ENCODE measurements around the gene INPP4A. TPM values are rescaled to one million over a fixed set of nuclear protein-coding genes. Genes with fewer than 3 reads are reported as not detected.
A peak's percentile ranks its signal among the peaks of the same experiment; 100 is the strongest.

Gene INPP4A
- total and polyA plus RNA-seq, 8 donors = 1.5 to 65.3 (median 12.2) TPM

- TF ChIP-seq POLR2AphosphoS5 (IDR thresholded peaks at IDR 0.05) (no peak), CTCF (IDR thresholded peaks at IDR 0.05) (peak in 1 of 7 experiments; percentile 3), EP300 (IDR thresholded peaks at IDR 0.05) (no peak), POLR2A (IDR thresholded peaks at IDR 0.05) (no peak)
- peak overlapping the region in 2 of 5 donors; percentile 7 to 57 for H3K27ac ChIP-seq
- intact Hi-C loops (cut with DNase I; ENCODE audit: low total_unique reads) = no loop called here
- H3K9me3 ChIP-seq = no peaks in the 10 kb centered on the region
- no peak for DNase-seq
- no peaks in the 10 kb centered on the region for H3K27me3 ChIP-seq
- H3K4me1 ChIP-seq = peaks cover 18 to 90% (median 52%) of the 10 kb centered on the region in 4 donors
- H3K36me3 ChIP-seq = no peaks in the 10 kb centered on the region
- WGBS, 5 donors = 65 to 86% (median 76%) methylated on average over 4 of the region's 4 CpGs
- no peak overlapping the region for H3K4me3 ChIP-seq
These were observed 43.6 kb downstream of the INPP4A start for GRCh38 chr2:98488252-98488651.

- no peak overlapping the region for H3K4me3 ChIP-seq
- H3K9me3 ChIP-seq = no peaks in the 10 kb centered on the region
- no peaks in the 10 kb centered on the region for H3K36me3 ChIP-seq
- WGBS, 5 donors = 89 to 99% (median 94%) methylated on average over 3 of the region's 3 CpGs
- peak overlapping the region in 1 of 5 donors; percentile 3 for H3K27ac ChIP-seq
- peaks cover 13 to 78% (median 39%) of the 10 kb centered on the region in 4 donors for H3K4me1 ChIP-seq
- TF ChIP-seq EP300 (IDR thresholded peaks at IDR 0.05) (no peak), POLR2A (IDR thresholded peaks at IDR 0.05) (no peak), CTCF (IDR thresholded peaks at IDR 0.05) (no peak), POLR2AphosphoS5 (IDR thresholded peaks at IDR 0.05) (no peak)
- intact Hi-C loops (cut with DNase I; ENCODE audit: low total_unique reads) = no loop called here
- H3K27me3 ChIP-seq = no peaks in the 10 kb centered on the region
- no peak for DNase-seq
These were observed 44.8 kb downstream of the INPP4A start for GRCh38 chr2:98489486-98489885.

GRCh38 chr2:98489971-98490962 is 45.6 kb downstream of the INPP4A start:
- peaks cover 13 to 75% (median 32%) of the 10 kb centered on the region in 4 donors for H3K4me1 ChIP-seq
- no peaks in the 10 kb centered on the region for H3K27me3 ChIP-seq
- 80 to 88% (median 86%) methylated on average over 13 to 14 of the region's 14 CpGs for WGBS, 5 donors
- TF ChIP-seq CTCF (IDR thresholded peaks at IDR 0.05) (no peak), POLR2A (IDR thresholded peaks at IDR 0.05) (no peak), POLR2AphosphoS5 (IDR thresholded peaks at IDR 0.05) (no peak), EP300 (IDR thresholded peaks at IDR 0.05) (no peak)
- H3K4me3 ChIP-seq = no peak overlapping the region
- no peaks in the 10 kb centered on the region for H3K36me3 ChIP-seq
- no peak for DNase-seq
- intact Hi-C loops (cut with DNase I; ENCODE audit: low total_unique reads) = no loop called here
- H3K9me3 ChIP-seq = no peaks in the 10 kb centered on the region
- peak overlapping the region in 2 of 5 donors; percentile 29 to 36 for H3K27ac ChIP-seq

- Histone ChIP-seq H3K36me3 (no peaks in the 10 kb centered on the region), H3K27me3 (no peaks in the 10 kb centered on the region), H3K4me3 (no peak overlapping the region), H3K4me1 (peaks cover 8 to 53% (median 27%) of the 10 kb centered on the region in 4 donors), H3K27ac (no peak overlapping the region), H3K9me3 (peaks cover 0 to 9% (median 5%) of the 10 kb centered on the region in 4 donors)
- DNase-seq = no peak
- intact Hi-C loops (cut with DNase I; ENCODE audit: low total_unique reads) = no loop called here
- TF ChIP-seq POLR2AphosphoS5 (IDR thresholded peaks at IDR 0.05) (no peak), CTCF (IDR thresholded peaks at IDR 0.05) (no peak), POLR2A (IDR thresholded peaks at IDR 0.05) (no peak), EP300 (IDR thresholded peaks at IDR 0.05) (no peak)
- 83 to 88% (median 86%) methylated on average over 3 of the region's 3 CpGs for WGBS, 5 donors
These were observed 47.8 kb downstream of the INPP4A start for GRCh38 chr2:98492441-98492840.
